Measurements from ENCODE around the gene TAS2R31.
"Not testable (repeated sequence)": the region's sequence is repeated elsewhere in the genome, so short reads cannot be mapped to it uniquely, and the experiment has no call there.

The TAS2R31 gene, protein sequence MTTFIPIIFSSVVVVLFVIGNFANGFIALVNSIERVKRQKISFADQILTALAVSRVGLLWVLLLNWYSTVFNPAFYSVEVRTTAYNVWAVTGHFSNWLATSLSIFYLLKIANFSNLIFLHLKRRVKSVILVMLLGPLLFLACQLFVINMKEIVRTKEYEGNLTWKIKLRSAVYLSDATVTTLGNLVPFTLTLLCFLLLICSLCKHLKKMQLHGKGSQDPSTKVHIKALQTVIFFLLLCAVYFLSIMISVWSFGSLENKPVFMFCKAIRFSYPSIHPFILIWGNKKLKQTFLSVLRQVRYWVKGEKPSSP

DNA sequence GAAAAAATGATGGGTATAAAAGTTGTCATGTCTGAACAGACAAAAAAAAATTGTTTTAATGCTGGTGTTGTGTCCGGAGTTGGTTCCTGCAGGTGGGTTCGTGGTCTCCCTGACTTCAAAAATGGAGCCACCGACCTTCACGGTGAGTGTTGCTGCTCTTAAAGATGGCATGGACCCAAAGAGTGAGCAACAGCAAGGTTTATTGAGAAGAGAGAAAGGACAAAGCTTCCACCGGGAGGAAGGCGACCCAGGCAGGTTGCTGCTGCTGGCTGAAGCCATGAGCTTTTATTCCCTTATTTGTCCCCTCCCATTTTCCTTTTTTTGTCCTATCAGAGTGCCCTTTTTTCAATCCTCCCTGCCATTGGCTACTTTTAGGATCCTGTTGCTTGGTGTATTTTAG lies at the start of gene TAS2R31:
TAS2R31 (minus strand) TSS at position 101 of the 400 bp plus-strand sequence; CDS start at position 29, 72 bp downstream.
- DNase-seq = no peak

DNA sequence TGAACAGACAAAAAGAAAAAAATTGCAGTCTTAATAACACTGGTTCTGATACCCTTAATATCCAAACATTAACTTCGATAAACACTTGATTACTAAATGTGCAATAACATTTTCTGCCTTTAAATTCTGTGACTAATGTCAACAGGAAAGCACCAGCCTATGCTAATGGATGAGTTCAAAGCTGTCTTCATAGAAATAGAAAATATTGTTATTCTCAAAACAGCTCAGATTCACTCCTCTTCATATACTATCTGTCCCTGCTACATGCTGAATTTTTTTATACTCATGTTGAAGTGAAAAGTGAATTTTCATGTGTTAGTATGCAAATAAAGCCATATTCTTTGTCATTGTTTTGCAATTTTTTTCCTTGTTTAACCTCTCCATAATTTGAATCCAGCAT lies 47.0 kb upstream of the TAS2R31 start:
- no peak for DNase-seq

DNA sequence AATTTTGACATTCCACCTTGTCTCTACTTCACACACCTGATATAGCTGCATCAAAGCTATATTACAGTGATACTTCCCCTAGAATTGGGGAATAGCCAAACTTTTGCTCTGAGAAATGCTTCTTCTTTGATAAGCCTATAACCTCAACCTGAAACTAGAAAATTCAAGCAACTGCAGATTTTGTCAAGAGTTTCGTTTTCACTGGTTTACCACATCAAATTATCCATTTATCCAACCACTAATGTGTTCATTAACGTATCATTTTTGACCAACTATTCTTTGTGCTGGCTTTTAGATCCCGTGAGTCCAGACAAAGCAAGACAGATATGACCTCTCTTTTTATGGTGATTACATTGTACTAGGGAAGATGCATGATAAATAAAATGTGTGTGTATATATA lies 44.4 kb upstream of the TAS2R31 start:
- DNase-seq = no peak

DNA sequence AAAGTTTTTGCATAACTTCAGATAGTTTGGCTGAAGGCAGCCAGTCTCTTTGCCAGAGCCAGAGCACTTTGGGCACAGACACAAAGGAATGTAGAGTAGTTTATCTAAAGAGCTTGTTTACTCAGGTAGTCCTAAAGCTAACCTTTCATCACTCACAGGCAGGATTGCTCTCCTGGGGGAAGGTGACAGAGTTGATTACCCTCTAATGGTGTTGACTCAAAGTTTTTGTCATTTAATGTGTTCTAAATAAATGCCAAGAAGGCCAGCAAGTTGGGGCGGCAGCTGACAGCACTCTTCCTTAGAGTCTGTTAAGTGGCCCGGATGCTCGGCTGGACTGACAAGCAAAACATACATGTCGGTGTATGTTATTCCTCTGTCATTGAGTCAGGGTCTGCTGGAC lies 40.2 kb upstream of the TAS2R31 start:
- DNase-seq = no peak

DNA sequence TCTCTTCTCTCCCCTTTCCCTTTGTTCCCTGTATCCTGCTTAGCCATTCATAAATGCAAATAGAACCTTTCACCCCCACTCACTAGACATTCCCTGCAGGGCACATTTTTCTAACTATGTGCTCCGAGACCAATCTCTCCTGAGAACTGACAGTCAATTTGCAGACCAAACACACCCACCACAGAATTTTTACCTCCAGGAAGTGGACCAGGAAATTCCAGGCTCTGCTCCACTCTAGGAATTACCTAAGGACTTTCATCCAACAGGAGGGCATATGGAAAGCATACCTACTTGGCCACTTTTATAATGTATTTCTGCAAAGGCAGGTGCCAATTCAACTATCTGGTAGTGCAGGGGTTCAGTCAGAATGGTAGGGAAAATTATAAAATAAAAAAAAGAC lies 39.8 kb upstream of the TAS2R31 start:
- DNase-seq = no peak

DNA sequence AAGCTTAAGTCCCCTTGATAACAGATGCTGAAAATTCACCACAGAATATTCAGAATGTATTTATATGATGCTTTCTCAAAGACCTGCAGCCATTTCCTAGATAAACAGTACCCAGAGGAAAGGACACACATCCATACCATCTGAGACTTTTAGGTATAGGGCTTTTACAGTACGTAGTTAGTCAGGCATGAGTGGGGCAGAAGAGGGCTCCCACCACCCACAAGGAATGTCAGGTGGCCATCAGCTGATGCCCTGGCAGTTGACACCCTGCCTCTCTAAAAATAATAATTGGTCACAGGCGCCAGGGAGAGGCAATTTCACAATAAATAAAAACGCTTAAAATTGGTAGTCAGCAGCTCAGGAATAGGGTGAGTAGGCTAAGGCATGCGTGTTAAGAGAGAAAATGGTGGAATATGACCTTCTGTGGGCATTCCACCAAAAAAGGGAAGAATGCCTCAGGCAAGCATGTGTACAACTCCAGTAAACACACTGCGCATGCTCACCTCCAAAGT lies 38.7 kb upstream of the TAS2R31 start:
- DNase-seq = no peak

DNA sequence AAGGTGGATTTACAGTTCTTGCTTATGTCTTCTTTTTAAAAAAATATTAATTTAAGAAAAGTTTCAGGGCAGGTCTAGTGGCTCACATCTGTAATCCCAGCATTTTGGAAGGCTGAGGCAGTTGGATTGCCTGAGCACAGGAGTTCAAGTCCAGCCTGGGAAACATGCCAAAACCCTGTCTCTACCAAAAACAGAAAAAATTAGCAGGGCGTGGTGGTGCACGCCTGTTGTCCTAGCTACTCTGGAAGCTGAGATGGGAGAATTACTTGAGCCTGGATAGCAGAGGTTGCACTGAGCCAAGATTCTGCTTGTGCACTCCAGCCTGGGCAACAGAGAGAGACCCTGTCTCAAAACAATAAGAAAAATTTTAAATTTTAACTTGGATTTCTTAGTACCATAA lies 36.3 kb upstream of the TAS2R31 start:
- DNase-seq = no peak

DNA sequence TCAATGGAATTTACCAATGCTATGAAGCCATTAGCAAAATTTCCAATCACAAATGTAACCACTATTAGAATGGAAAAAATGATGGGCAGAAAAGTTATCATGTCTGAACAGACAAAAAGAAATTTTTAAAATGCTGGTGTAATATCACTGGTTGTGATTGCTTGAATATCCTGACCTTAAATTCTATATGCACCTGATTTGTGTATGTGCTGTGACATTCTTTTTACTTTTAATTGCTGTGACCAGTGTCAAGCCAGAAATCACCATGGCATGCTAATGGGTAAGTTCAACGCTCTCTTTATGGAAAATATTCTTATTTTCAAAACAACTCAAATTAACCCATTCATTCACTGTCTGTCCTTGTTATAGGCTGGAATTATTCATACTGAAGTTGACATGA lies 31.0 kb upstream of the TAS2R31 start, which contains the start of gene TAS2R46:
TAS2R46 (minus strand) TSS at position 101 of the 400 bp plus-strand sequence; CDS start at position 101, 0 bp downstream.
- DNase-seq = not testable (repeated sequence)

DNA sequence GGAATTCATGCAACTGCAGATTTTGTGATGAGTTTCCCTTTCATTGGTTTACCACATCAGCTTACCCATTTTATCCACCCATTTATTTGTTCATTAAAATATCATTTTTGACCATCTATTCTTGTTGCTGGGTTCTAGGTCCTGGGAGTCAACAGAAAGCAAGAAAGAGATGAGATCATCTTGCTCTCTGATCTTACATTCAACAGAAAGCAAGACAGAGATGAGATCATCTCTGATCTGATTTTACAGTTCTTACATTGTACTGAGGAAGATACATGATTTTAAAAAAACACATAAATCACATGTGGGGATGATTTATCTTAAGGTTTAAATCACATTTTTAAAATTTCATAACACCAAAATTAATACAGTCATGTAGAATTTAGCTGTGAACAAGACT lies 28.6 kb upstream of the TAS2R31 start:
- no peak for DNase-seq

DNA sequence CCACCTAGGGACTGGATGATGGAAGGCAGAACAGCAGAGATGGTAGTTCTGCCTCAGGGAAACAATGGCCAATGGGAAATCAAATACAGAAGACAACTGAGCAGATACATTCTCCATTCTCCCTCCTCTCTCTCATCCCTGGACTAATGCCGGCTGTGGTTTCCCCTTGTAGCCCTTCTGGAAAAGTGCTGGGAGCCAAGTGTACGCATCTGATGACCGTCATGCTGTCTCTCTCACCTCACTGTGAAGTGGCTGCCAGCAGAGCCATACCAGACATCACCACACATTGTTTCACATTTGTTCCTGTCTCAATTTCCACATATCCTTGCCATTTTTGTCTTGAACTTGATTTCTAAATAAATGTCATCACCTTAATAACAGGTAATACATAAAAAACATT lies 27.8 kb upstream of the TAS2R31 start:
- no peak for DNase-seq

DNA sequence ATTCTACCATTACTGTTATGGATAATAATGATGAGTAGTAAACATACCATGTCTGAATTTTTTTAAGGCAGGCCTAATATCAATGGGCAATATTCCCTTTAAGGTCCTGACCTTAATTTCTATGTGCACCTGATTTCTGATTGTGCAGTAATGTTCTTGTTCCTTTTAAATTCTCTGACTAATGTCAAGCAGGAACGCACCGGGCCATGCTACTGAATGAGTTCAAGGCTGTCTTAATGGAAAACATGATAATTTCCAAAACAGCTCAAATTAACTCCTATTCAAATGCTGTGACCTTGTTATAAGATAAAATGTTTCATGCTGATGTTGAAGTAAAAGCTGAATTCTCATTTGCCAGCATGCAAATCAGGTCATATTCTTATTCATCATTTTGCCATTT lies 24.1 kb upstream of the TAS2R31 start:
- no peak for DNase-seq

DNA sequence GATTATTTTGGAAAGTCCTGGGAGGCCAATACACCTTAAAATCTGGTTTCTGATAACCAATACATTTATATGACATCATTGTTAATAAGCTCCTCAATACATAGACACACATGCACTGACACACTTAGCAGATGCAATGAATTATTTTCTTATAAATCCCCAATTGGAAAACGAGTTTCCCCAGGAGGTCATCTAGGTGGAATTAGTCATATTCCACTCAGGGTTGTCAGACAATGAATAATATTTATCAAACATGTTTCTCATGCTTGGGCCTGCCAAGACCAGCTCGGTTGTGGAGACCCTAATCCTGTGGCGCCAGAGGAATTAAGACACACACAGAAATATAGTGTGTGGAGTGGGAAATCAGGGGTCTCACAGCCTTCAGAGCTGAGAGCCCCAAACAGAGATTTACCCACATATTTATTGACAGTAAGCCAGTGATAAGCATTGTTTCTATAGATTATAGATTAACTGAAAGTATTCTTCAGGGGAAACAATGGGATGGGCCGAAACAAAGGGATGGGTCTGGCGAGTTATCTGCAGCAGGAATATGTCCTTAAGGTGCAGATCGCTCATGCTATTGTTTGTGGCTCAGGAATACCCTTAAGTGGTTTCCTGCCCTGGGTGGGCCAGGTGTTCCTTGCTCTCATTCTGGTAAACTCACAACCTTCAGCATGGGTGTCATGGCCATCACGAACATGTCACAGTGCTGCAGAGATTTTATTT lies 18.8 kb upstream of the TAS2R31 start:
- DNase-seq = not testable (repeated sequence)

DNA sequence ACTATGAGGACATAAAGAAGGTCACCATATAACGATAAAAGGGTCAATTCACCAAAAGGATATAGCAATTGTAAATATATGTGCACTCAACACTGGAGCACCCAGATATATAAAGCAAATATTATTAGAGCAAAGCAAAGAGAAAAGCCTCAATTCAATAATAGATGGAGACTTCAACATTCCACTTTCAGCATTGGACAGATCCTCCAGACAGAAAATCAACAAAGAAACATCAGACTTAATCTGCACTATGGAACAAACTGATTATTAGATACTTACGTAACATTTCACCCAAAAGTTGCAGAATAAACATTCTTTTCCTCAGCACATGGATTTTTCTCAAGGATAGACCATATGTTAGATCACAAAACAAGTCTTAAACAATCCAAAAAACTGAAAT lies 10.2 kb upstream of the TAS2R31 start:
- not testable (repeated sequence) for DNase-seq

DNA sequence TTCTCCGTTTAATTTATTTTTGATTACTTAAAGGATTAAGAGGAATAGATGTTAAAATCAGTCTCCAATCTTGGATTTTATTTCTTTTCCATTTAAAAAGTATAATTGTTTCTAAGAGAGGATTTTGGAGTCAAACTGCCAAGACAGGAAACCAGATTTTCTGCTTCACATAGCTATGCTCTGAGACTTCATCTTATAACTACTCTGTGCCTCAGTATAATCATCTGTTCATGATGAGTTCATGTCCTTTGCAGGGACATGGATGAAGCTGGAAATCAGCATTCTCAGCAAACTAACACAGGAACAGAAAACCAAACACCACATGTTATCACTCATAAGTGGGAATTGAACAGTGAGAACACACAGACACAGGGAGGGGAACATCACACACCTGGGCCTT lies 9.0 kb upstream of the TAS2R31 start:
- DNase-seq = no peak

DNA sequence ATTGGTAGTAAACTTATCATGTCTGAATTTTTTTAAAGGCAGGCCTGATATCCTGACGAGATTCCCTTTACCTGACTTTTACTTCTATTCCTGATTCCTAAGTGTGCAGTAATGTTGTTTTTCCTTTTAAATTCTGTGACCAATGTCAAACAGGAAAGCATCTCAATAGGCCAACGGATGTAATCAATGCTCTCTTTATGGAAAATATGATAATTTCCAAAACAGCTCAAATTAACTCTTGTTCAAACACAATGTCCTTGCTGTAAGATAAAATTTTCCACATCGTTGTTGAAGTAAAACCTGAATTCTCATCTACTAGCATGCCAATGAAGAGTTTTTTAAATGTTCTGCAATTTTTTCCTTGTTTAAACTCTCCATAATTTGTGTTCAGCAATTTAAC lies 8.0 kb upstream of the TAS2R31 start:
- no peak for DNase-seq

DNA sequence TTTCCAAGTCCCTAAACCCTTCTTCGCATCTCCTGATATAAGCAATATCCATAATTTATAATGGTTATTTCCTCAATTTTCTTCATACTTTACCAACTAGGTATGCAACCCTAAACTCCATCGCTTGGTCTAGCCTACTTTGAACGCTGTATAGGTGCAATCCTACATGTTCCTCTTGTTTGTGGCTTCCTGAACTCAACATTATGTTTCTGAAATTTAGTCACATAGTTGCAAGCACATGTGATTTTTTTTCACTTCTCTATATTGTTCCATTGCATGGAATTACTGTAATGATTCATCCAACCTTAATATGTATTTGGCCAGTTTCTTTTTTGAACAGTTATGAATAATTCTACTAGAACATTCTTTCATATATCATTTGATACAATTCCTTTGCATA lies 2.8 kb upstream of the TAS2R31 start:
- not testable (repeated sequence) for DNase-seq

DNA sequence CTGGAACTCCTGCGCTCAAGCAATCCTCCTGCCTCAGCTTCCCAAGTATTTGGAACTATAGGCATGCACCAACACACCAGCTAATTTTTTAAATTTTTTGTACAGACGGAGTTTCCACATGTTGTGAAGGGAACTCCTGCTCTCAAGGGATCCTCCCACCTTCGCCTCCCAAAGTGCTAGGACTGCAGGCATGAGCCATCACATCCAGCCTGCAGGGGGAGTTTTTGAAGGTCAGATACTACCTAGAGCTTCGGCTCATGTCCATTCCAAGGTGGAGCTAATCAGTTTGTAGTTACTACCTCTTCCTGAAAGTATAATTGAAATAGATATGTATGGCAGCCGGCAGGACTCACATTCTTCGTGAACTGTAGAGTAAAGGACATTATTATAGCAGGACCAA lies 5.1 kb downstream of the TAS2R31 start:
- no peak for DNase-seq

DNA sequence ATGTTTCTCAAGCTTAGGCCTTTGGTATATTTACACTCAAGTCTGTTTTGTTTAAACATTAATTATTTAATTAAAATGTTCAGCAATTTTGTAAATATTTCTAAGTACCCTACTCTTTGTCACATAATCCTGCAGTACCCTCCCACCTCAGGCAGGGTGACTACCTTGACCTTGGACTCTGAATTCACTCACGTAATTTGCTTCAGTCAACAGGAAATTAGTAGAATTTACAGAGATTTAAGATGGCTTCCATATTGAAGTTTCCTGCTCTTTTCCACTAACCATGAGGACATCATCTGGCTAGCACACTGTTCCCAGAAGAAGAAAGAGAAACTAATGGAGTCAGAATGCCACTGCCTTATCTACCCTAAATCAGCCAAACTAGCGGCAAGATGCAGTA lies 7.8 kb downstream of the TAS2R31 start:
- no peak for DNase-seq

DNA sequence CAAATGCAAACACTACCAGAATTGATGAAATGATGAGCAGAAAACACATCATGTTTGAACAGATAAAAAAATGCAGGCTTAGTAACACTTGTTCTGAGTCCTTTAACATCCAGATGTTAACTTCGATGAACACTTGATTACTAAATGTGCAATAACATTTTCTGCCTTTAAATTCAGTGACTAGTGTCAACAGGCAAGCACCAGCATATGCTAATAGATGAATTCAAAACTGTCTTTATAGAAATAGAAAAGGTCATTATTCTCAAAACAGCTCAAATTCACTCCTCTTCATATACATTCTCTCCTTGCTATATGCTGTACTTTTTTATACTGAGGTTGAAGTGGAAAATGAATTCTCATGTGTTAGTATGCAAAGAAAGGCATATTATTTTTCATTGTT lies 8.7 kb downstream of the TAS2R31 start, which contains the start of gene TAS2R19:
TAS2R19 (minus strand) TSS at position 101 of the 400 bp plus-strand sequence; CDS start at position 52, 49 bp downstream.
- DNase-seq = no peak

DNA sequence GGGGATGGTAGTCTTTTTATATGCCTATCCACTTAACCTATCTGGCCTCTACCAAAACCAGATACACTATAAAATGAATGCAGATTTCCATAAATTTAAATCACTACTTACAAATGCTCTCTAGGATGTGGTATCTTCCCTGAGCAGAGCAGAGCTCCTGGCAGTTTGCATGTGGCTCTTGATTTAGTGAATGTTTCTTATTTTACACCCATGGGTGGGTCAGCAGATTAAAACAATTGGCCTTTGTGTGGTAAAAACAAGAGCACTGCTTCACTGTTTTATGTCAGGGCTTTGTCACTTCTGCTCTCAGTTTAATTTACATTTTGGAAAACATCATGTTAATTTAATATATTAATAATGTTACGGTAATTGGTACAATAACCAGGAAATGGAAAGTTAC lies 14.3 kb downstream of the TAS2R31 start:
- no peak for DNase-seq

DNA sequence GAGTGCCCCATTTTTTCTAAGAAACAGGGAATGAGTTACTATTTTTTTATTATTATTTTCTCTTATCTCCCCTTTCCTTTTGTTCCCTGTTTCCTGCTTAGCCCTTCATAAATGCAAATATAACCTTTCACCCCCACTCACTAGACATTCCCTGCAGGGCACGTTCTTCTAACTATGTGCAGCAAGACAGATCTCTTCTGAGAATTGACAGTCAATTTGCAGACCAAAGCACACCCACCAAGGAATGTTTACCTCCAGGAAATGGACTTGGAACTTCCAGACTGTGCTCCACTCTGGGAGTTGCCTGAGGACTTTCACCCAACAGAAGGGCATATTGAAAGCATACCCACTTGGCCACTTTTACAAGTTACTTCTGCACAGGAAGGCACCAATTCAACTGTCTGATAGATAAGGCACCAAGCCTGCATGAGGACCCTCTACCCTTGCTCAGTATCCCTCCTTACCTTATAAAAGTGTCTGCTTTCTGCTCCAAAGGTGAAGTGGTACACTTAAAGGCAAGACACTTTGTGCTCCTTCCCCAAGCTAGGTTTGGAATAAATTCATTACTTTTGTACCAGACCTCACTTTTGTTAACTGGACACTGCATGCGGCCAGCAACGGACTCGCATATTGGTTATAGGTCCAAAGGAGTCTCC lies 15.3 kb downstream of the TAS2R31 start:
- no peak for DNase-seq

DNA sequence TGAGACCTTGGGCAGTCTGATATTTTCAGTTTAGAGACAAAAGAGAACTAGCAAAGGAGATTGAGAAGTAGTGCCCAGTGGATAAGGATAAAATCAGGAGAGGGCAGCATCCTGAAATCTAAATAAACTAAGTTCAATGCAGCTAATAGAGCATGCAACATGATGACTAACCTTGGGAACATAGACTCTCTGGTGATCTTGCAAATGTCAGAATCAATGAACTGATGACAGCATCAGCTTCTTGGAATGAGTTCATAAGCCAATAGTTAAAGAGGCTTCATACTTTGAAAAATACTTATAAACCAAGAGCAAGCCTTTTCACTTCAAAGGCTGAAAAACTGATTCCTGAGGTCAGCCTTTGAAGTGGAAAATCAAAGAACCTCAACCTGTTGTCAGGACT lies 17.0 kb downstream of the TAS2R31 start:
- no peak for DNase-seq

DNA sequence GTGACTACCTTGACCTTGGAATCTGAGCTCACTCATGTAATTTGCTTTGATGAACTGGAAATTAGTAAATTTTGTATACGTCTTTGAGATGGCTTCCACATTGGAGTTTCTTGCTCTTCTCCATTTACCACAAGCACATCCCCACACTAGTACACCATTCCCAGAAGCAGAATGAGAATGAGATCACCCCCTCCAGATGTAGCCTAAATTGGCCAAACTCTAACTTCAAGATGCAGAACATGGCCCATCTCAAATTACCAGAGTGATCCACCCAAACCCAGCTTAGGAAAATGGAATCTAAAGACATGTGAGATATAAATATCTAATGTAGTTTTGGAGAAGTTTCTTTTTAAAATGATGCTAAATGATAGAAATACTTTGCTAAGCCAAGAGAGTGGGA lies 23.6 kb downstream of the TAS2R31 start:
- DNase-seq = no peak

DNA sequence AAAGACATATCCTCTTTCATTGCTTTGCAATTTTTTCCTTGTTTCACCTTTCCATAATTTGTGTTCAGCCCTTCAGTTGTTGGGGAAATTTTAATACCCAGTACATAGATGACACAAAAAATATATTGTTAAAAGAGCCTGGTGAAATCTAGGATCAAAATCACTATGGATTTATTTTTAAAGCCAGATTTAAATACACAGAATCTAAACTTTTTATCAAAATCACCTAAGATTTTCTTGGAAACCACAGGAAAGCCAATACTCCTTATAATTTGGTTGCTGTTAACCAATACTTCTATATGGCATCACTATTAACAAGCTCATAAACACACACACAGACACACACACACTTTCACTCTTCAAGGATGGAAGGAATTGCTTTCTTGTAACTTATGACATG lies 33.0 kb downstream of the TAS2R31 start, which contains the start of gene TAS2R20:
TAS2R20 (minus strand) TSS at position 101 of the 400 bp plus-strand sequence. CDS start 429 bp downstream, outside the sequence.
- DNase-seq = no peak
